HG03196 (cell line): ENCODE data around the gene LMNTD2.

ENCODE experiments used
- ATAC-seq: cut with Tn5 transposase; IDR thresholded peaks from one replicate; pipeline ENCODE4 v1.9.1; 2021; ENCODE audit not compliant: unreplicated experiment

The LMNTD2 gene

DNA sequence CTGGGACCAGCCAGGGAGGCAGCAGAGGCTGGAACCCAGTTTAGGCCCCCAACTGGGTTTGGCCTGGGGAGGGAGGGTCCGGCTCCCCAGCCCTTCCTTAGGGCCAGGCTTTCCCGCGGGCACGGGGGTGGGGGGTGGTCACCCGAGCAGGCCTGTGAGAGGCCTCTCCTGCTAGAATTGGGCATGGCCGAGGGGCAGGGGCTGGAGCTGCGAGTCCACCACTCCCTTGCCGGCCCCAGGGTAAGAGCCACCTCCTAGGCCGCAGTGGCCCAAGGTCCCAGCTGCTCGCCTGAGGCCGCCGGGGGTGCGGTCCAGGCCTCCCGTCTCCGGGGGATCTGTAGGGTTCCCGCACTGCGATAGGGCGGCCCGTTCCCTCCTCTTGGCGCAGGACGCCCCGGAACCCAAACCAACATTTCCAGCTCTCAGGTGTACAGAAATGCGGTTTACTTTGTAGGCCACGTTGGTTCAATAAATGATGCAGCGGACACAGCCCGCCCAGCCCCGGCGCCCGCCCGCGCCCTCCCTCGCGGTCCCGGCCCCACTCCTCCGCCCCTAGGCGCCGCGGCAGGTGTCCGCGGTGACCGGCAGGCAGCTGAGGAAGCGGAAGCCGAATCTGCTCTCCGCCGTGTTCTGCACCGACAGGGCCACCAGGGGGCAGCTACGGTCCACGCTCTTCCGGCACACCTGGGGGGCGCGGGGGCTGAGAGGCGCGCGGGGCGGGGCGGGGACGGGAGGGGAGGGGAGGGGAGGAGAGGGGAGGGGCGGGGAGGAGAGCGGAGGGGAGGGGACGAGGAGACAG is 5.9 kb downstream of the LMNTD2 start:
- no peak for ATAC-seq

DNA sequence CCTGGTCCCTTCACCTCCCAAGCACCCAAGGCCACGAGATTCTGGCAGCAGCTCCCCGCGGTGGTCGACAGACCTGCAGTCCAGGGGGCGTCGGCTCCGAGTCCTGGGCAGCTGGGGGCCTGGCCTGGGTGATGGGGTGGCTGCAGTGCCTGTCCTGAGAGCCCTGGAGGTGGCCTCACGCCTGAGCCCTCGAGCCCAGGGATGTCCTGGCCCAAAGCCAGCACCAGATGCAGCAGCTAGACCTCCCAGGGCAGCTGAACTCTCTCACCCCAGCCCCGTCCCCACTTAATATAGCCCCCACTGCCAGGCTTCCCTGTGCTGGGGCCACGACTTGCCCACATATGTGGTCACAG is 6.6 kb downstream of the LMNTD2 start:
- ATAC-seq: no peak

DNA sequence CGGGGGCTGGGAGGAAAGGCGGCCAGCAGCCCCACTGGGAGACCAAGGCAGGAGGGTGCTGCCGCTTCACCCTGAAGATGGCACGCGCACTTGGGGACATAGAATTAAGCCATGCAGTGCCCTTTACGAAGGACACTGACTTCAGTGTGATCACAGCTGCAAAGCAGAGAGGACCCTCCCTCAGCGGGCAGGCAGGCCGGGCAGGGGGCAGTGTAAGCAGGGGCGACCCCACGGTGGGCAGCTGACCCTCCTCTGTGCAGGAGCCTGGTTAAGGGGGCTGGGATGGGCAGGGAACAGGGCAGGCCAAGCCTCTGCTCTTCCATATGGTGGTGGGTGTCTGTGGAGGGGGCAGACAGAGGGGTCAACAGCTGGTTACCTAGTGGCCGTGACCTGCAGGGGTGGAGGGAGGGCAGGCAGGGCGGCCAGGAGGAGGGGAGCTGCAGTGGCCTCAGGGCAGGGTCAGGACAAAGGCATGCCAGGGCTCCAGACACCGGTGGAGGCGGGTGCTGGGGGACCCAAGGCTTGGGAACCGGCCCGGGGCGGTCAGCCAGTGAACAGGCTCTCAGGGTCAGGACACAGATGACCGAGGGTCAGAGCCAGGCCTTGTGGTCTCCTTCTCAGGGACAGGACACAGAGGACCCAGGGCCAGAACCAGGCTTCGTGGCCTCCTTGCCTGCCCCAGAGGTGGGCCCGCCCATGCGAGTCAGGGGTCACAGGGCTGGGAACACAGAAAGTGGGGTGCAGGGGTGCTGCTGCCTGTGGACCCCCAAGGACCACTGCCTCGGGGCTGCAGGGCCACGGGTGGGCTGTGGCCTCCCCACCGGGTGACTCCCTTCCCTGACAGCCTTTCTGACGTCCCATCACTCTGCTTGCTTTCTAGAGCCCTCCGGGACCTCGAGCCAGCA is 7.2 kb downstream of the LMNTD2 start:
- no peak for ATAC-seq

DNA sequence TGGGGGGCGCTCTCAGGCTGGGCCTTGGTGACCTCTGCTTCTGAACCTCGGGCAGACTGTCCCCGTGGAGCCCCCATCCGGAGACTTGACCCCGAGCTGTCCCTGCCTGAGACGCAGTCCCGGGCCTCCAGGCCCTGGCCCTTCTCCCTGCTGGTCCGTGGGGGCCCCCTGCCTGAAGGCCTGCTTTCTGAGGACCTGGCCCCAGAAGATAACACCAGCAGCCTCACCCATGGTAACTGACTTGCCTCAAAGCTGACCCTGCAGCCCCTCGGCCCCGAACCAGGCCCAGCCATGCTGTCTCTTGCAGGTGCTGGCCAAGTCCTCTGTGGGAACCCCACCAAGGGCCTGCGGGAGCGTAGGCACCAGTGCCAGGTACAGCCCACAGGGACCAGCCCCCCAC is 8.9 kb downstream of the LMNTD2 start:
- ATAC-seq: no peak

DNA sequence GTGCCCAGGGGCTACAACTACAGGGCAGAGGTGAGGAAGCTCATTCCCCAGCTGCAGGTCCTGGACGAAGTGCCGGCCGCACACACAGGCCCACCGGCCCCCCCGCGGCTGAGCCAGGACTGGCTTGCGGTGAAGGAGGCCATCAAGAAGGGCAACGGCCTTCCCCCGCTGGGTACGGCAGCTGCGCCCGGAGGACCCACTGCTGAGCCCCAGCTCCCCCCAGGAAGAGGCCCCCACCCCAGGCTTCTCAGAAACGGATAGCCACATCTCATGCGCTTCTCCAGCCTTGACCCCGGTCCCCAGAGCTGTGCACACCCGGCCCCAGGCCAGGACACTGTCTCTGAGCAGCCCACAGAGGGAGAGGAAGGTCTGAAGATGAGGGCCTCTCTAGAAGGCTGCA is 9.4 kb downstream of the LMNTD2 start:
- no peak for ATAC-seq

DNA sequence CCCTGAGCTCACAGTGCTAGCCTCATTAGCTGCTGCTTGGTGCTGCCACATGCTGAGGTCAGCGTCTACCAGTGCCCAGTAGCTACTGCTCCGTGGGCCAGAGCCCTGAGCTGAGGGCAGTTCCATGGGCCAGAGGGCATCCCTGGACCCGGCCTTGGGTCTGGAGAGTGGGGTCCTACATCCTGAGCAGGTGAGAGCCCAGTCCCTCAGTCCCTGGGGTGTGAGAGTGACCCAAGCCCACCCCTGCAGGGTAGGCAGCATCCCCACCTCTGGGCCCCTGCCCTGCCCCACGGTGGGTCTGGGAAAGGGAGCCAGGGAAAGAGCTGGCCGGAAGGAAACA is 9.8 kb downstream of the LMNTD2 start:
- no peak for ATAC-seq

DNA sequence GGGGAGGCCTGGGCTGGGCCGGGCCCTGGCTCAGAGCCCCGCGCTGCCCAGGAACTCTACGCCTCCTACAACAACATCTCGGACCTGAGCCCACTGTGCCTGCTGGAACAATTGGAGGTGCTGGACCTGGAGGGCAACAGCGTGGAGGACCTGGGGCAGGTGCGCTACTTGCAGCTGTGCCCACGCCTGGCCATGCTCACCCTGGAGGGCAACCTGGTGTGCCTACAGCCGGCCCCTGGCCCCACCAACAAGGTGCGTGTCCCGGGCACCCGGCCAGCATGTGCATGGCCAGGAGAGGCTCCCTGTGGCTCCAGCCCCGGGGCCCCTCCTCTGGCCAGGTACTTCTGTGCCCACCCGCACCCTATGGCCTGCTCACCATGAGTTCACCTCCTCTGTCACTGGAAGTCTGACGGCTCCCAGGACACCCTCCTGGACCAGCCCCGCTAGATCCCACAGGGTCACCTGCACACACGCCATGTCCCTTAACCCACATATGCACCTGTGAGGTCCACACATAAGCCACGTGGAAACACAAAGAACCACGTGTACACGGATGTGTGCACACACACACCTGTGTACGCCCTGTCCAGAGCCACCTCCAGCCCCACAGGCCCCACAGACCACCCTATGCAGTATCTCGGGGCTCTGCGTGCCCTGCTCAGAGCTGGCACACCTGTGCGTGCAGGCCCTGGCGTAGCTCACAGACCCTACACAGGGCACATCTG is 10.4 kb downstream of the LMNTD2 start:
- ATAC-seq: no peak

DNA sequence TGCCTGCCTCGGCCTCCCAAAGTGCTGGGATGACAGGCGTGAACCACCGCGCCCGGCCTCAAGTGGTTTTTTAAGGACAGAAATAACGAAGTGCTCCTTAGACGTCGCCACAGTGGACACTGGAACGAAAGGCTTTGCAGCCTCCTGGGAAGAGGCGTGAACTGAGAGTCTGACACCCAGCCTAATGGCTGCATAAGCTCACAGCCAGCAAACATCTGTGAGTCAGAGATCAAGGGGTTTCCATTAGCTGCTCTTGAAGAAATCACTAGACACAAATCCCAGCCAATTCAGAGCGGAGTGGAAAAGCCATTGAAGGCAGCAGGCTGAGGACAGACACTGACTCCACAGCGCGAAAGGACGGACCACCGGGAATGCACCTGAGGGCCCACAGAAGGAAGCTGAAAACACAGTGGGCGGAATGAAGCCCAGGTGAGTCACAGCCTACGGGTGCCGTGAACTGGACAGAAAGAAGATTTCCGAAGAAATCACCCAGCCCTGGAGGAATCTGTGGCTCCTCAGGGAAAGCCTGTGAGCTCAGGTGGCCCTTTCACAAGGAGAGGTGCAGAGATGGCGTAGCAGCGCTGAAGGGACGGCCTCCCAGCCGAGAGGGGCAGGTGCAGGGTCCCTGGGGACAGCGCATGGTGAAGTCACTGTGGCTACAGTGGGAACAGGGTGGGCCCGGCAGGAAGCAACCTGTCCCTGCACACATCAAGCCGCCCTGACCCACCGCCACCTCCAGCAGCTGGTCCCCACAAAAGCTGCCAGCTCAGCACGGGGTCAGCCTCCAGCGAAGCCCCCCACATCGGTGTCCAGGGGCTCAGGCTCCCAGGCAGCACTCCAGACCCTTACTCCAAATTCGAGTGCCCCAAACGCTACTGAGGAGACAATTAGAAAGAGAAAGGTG is 11.6 kb downstream of the LMNTD2 start:
- ATAC-seq: no peak

DNA sequence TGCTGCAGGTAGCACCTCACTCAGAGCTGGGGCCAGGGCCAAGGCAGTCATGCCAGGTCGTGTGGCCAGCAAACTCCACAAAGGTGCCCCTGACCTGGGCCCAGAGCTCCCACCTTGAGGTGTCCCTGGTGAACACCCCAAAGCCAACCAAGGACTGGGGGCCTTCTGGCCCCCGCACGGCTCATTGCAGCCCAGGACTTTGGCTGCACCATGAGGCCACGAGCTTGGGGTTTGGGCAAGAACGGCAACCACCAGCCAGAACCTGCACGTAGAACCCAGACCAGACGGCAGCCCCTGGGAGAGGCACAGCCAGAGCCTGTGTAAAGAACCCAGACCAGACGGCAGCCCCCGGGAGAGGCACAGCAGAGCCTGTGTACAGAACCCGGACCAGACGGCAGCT is 15.4 kb downstream of the LMNTD2 start:
- no peak for ATAC-seq

DNA sequence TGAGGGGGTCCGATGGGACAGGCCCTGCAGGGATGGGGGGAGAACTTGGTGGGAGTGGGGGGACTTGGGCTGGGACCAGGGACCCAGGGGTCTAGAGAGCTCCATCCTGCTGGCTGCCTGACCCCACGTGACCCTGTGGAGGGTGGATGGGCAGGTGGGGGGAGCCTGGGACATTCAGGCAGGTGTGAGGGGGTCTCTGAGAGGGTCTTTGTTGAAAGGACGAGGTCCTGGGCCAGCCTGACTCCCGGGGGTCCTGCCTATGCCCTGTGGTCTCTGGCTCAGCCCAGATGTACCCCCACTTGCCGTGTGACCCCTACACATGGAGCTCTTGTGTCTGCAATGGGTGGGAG is 15.7 kb downstream of the LMNTD2 start:
- no peak for ATAC-seq

DNA sequence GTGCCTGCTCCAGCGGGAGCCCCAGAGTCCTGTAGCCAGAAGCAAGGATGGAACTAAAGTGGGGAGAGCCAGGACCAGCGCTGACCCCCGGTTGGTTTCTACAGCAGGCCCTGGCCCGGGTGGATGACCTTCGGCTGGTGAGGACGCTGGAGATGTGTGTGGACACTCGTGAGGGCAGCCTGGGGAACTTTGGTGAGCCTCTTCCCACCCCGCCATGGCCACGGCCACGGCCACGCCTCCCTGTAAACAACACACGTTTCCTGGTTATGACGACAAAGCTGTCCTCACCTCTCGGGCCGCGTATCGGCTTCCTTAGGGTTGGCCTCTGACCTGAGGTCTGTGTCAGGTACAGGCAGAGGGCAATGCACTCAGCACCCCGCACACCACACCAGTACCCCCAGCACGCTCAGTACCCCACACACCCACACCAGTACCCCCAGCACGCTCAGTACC is 19.1 kb downstream of the LMNTD2 start:
- ATAC-seq: no peak

DNA sequence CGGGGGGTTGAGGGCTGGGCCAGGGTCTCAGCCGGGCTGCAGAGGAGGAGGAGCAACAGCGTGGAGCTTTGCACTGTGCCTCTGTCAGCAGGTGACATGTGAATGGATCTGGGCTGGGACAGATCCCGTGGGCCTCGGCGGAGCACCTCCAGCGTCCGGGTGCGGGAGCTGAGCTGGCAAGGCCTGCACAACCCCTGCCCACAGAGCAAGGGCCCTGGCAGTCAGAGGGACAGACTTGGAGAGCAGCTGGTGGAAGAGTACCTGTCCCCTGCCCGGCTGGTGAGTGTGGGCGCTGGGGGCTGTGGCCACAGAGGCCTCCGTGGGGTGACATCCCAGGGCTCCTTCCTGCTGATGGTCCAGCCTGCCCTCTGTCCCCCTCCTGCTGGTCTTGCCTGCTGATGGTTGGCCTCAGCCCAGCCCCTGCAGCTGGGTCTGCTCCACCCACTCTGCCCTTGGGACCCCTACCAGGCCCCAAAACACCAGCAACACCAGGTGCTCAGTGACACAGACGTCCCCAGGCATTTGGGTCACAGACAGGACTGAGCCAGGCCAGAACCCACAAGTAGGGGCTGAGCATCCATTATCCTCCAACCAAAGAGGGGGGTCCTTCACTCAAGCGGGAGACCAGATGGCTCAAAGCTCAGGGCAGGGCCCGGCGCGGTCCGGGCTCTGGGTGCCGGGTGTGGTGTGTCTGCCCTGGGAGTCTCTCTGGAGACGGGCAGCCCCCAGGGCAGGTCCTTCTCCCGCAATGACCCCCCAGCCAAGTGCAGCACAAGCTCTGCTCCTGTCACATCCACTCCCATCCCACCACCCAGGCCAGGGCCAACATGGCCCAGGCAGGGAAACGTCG is 19.7 kb downstream of the LMNTD2 start:
- ATAC-seq: no peak

DNA sequence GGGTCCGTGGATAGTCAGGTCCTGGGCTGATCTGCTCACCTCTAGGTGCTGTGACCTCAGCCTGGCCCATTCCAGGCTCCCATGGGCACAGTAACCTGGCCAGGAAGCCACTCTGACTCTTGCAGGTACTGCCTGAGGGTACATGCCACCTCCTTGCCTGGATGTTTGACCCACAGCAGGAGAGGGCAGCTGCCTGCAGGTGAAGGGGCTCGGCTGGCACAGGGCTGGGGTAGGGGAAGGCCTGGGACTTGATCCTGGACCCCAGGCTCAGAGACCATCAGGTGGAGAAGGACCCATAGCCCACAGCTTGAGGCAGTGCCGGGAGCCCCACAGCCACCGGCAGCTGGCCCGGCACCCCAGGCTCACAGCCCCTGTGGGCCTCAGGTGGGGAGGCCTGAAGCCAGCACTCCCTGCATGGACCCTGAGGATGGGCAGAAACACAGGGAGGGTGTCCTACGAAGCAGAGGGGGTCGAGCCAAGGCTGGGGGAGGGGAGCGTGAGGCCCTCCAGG is 20.5 kb downstream of the LMNTD2 start:
- ATAC-seq: no peak

DNA sequence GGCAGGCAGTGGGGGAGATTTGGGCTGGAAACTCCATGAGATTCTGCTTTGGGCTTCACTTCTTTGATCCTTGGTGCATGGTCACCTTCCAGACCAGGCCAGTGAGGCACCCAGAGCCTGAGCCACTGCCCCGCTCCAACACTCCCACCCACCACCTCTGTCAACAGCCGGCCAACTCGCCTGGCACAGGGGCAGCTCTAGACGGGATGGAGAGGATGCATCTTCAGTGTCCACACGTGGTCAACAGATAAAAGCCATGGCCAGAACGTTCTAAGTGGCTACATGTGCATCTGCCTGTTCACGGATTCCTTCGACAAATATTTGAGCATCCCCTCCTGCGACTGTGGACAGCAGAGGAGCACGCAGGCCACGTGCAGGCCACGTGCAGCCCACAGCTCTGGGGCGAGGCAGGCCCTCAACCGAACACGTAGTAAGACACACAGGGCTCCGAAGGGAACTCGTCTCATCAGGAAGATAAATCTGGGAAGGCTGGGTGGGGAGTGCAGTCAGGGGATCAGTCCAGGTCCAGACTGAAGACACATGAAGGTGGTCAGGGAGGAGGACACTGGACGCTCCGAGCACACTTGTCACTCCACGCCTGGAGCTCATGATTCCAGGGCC is 22.0 kb downstream of the LMNTD2 start:
- no peak for ATAC-seq

DNA sequence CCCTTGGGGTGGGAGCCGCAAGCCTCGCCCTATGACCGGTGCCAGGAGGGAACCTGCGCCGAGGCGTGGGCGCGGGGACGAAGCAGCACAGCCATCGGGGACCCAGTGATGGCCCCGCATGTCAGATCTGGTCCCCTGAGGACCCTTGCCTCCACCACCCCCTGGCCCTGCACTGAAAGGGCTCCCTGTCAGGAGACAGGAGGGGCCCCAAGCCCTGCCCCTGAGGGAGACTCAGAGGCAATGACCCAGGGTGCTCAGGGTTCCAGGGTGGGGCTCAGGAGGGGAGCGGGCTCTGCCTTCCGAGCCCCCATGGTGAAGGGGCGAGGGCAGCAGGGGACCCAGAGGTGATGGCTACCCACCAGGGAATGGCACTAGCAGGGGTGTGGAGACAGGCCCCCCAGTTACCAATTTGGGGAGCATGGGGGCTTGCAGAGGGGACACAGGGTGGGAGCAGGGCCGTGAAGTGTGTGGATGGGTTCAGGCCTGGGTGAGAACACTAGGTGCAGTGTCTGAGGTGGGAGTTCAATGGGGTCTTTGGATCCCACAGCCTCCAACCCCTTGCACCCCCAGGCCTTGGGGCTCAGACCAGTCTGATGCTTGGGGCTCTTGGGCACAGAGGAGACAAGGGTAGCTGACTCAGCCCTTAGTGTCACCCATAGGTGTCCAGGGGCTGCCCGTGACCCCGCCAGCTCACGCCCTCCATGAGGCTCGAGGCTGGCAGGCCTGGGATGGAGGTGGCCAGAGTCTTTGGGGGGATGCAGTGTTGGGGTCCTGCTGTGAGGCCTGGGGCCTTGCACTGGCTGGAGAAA is 22.7 kb downstream of the LMNTD2 start:
- ATAC-seq: no peak

DNA sequence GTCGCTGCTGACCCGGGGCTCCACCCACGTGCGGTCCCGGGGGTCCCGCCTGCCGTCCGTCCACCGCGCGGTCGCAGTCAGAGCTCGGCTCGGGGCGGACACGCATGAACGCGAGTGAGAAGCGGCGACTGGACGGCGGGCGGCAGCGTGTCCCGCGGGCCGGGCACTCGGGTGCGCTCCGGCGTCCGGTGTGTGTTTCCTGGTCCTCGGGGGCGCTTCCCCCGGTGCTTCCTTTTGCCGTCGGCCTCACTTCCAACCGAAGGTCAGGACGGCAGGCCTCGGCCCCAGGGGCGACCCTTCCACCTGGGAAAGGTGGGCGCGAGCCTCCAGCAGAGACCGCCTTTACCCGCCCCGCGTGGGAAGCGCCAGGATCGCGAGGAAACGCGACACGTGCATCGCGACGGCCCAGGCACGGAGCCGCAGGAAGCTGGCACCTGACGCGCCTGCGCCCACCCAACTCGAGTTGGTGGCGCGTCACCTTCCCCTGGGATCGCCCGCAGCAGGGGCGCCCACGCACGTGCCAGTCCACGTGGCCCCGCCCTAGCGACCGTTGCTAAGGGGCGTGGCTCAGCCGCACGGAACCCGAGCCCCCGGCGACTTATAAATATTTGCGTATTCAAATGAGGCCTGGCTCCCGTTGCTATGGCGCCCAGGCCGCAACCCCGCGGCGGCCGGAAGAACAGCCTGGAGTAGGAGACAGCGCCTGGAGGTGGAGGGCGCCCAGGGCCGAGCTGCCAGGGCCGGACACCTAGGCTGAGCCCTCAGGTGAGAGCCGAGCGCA is 23.5 kb downstream of the LMNTD2 start, which contains the start of gene LRRC56:
TSS of gene LRRC56 (plus strand) at position 687 of the 781 bp plus-strand sequence. CDS start 3,158 bp downstream, outside the sequence.
- ATAC-seq: peak; percentile 54
